Esophagus muscularis mucosa (tissue), 4 donors: ENCODE measurements around the gene RAB4A. TPM values are rescaled to one million over a fixed set of nuclear protein-coding genes. Genes with fewer than 3 reads are reported as not detected.

ENCODE experiments used
- DNase-seq: peaks from one replicate; pipeline ENCODE4 v3.0.0-alpha.2; 2017; ENCODE audit errors: extremely low spot score
- H3K27ac ChIP-seq, 4 donors: fragments of 200-600 bp; sonication (generic); replicated peaks in 1 of 4; 1 replicate in 3 of 4; 2 replicates in 1 of 4; pipeline ENCODE4 v1.5.1; 2016 to 2019; ENCODE audit warnings: mild to moderate bottlenecking in 1 of 4
- H3K27me3 ChIP-seq, 4 donors: fragments of 200-600 bp; sonication (generic); one replicate each; pipeline versions ENCODE4 v1.5.1 to v1.6.0; 2016 to 2019
- H3K36me3 ChIP-seq, 4 donors: fragments of 200-600 bp; sonication (generic); one replicate each; pipeline ENCODE4 v1.5.1; 2016 to 2019
- H3K4me1 ChIP-seq, 4 donors: fragments of 200-600 bp; sonication (generic); one replicate each; pipeline ENCODE4 v1.5.1; 2016 to 2019
- H3K4me3 ChIP-seq, 4 donors: fragments of 200-600 bp; sonication (generic); 1 replicate in 2 of 4; 2 replicates in 2 of 4; pipeline ENCODE4 v1.5.1; 2016 to 2019; ENCODE audit warnings: mild to moderate bottlenecking in 4 of 4, moderate library complexity in 1 of 4
- H3K9me3 ChIP-seq, 4 donors: fragments of 200-600 bp; sonication (generic); 1 replicate in 3 of 4; 2 replicates in 1 of 4; pipeline ENCODE4 v1.5.1; 2016 to 2019
- EP300 ChIP-seq: sonication (generic); formaldehyde crosslinking; IDR thresholded peaks from one replicate; pipeline ENCODE4 v1.6.1; 2017; ENCODE audit warnings: antibody characterized with exemption
- POLR2A ChIP-seq: fragments of 450-650 bp; IDR thresholded peaks from one replicate; pipeline ENCODE4 v1.6.1; 2017; ENCODE audit warnings: antibody characterized with exemption, moderate library complexity, mild to moderate bottlenecking, low read depth
- POLR2AphosphoS5 ChIP-seq, 2 donors: sonication (generic); formaldehyde crosslinking; IDR thresholded peaks; one replicate each; pipeline ENCODE4 v1.6.1; 2017; ENCODE audit warnings: antibody characterized with exemption in 2 of 2
- WGBS: methylation state at CpG from one replicate; pipeline ENCODE4 v1.1.5; 2018; 5-methylcytosine and 5-hydroxymethylcytosine counted together
- intact Hi-C: fragments of 100-400 bp; cut with DNase I; formaldehyde crosslinking; loops from one replicate; pipeline ENCODE4 v1.15.1; 2023
- total RNA-seq, 4 donors: library from RNA; depleted of rRNA; stranded (reverse); fragments of >200 nt; gene quantifications; one replicate each; pipeline versions ENCODE4 v1.1.0 to v1.2.1, GENCODE V29; 2016
- TF ChIP-seq, protein P1 (sequence below), 3 experiments: fragments of 200-600 bp in 2 of 3; fragments of 450-650 bp in 1 of 3; sonication (generic) in 2 of 3; IDR thresholded peaks; one replicate each; pipeline ENCODE4 v1.5.1; 2017 to 2019; ENCODE audit warnings: antibody characterized with exemption in 3 of 3, mild to moderate bottlenecking in 2 of 3, moderate library complexity in 1 of 3

The RAB4A gene
- total RNA-seq, 4 donors from 2014 or later = 94.9 to 129 (median 108) TPM

DNA sequence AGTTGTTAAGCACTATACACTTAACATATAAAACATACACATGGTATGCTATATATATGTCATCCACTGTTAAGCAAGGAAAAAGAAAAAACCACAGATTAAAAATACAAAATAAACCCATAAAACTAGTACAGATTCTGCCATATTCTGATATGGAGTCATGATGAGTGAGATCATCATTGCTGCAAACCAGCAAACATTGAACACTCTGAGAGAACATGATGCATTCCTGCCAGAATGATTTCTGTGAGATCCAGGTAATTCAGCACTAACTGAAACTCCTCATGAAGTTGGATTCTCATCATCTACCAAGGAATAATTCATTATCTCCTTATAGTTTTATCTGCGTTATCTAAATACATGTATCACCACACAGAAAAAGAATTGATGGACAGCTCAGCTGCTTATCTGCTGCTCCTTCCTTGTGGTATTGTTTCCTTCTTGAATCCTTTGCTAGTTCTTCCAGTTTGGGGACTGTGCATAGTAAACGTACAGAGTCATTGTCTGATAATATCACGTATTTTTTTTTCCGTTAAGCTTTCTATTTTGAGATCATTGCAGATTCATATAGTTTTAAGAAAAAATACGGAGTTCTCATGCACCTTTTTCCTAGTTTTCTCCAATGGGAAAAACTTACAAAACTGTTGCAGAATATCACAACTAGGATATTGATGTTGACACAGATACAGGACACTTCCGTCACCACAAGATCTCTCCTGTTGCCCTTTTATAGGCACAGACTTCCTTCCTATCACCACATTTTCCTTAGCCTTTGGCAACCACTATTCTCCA is 9.3 kb downstream of the RAB4A start:
- H3K36me3 ChIP-seq = no peaks in the 10 kb centered on the region
- no peak for TF ChIP-seq POLR2A
- TF ChIP-seq, protein P1, sequence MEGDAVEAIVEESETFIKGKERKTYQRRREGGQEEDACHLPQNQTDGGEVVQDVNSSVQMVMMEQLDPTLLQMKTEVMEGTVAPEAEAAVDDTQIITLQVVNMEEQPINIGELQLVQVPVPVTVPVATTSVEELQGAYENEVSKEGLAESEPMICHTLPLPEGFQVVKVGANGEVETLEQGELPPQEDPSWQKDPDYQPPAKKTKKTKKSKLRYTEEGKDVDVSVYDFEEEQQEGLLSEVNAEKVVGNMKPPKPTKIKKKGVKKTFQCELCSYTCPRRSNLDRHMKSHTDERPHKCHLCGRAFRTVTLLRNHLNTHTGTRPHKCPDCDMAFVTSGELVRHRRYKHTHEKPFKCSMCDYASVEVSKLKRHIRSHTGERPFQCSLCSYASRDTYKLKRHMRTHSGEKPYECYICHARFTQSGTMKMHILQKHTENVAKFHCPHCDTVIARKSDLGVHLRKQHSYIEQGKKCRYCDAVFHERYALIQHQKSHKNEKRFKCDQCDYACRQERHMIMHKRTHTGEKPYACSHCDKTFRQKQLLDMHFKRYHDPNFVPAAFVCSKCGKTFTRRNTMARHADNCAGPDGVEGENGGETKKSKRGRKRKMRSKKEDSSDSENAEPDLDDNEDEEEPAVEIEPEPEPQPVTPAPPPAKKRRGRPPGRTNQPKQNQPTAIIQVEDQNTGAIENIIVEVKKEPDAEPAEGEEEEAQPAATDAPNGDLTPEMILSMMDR (IDR thresholded peaks at IDR 0.05) = no peak
- TF ChIP-seq POLR2AphosphoS5 (IDR thresholded peaks at IDR 0.05) = no peak
- TF ChIP-seq EP300 = no peak
- intact Hi-C loops = no loop called here
- peak overlapping the region in 1 of 4 donors; percentile 85 for H3K27ac ChIP-seq
- 75% methylated on average over 6 of the region's 6 CpGs for WGBS
- no peaks in the 10 kb centered on the region for H3K9me3 ChIP-seq
- no peak for DNase-seq
- H3K4me3 ChIP-seq = no peak overlapping the region
- peaks cover 14 to 86% (median 71%) of the 10 kb centered on the region in 4 donors for H3K4me1 ChIP-seq
- H3K27me3 ChIP-seq = no peaks in the 10 kb centered on the region

DNA sequence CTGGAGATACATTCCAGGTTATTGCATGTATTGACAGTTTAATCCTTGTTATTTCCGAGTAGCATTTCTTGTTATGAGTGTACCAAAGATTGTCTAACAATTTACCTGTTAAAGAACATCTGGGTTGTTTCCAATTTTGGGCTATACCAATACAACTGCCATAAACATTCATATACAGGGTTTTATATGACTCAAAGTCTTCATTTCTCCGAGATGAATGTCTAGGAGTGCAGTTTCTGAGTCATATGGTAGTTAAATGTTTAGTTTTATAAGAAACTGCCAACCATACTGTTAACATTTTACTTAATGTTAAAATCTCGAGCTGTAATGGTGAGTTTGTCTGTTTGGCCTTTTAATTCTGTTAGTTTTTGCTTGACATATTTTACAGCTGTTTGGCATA is 10.0 kb downstream of the RAB4A start:
- intact Hi-C loops = no loop called here
- no peak overlapping the region for H3K27ac ChIP-seq
- WGBS = 69% methylated on average over 3 of the region's 3 CpGs
- no peaks in the 10 kb centered on the region for H3K36me3 ChIP-seq
- peaks cover 11 to 86% (median 71%) of the 10 kb centered on the region in 4 donors for H3K4me1 ChIP-seq
- no peak overlapping the region for H3K4me3 ChIP-seq
- TF ChIP-seq EP300 = no peak
- no peak for TF ChIP-seq POLR2A
- TF ChIP-seq, protein P1 (IDR thresholded peaks at IDR 0.05) = no peak
- TF ChIP-seq POLR2AphosphoS5 (IDR thresholded peaks at IDR 0.05) = no peak
- no peaks in the 10 kb centered on the region for H3K27me3 ChIP-seq
- no peak for DNase-seq
- no peaks in the 10 kb centered on the region for H3K9me3 ChIP-seq

DNA sequence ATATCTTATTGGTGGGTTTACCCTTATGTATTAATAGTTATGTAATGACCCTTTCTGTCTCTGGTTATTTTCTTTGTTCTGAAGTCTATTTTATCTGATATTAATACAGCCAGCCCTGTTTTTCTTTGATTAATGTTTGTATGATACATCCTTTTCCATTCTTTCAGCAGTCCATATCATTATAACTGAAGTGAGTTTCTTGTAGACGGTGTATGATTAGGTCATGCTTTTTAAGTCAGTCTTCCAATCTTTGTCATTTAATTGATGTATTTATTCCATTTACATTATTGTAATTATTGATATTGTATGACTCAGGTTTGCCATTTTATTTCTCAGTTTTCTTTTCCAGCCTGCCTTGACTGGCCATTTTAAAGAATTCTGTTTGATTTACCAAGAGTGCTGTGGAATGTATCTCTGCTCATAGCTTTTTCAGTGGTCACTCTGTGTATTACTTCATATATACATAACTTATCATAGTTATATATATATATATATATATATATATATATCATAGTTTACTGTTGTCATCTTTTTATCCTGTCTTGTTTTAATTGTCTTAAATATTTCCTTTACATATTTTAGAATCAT is 10.5 kb downstream of the RAB4A start:
- TF ChIP-seq, protein P1 (IDR thresholded peaks at IDR 0.05) = no peak
- no peak for TF ChIP-seq EP300
- TF ChIP-seq POLR2A = no peak
- TF ChIP-seq POLR2AphosphoS5 (IDR thresholded peaks at IDR 0.05) = no peak
- intact Hi-C loops = no loop called here
- no peak overlapping the region for H3K4me3 ChIP-seq
- no peaks in the 10 kb centered on the region for H3K9me3 ChIP-seq
- peaks cover 16 to 86% (median 72%) of the 10 kb centered on the region in 4 donors for H3K4me1 ChIP-seq
- no peaks in the 10 kb centered on the region for H3K36me3 ChIP-seq
- no peak overlapping the region for H3K27ac ChIP-seq
- DNase-seq = no peak
- 65% methylated on average over 1 of the region's 1 CpG for WGBS
- H3K27me3 ChIP-seq = no peaks in the 10 kb centered on the region

DNA sequence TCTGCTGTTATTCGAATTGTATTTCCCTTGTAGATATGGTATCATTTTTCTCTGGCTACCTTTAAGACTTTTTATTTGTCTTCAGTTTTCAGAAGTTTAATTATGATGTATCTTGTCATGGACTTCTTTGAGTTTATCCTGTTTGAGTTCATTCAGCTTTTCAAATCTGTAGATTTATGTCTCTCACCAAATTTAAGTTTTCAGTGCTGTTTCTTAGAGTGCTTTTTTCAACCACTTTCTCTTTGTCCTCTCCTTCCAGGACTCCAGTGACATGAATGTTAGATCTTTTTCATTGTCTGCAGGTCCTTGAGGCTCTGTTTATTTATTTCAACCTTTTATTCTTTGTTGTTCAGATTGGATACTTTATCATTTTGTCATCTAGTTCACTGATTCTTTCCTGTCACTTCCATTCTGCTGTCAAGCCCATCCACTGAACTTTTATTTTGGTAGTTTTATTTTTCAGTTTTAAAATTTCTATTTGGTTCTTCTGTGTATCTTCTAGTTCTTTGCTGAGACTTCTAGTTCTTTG is 11.4 kb downstream of the RAB4A start:
- H3K27me3 ChIP-seq = no peaks in the 10 kb centered on the region
- no peak for TF ChIP-seq EP300
- TF ChIP-seq POLR2AphosphoS5 (IDR thresholded peaks at IDR 0.05) = no peak
- TF ChIP-seq, protein P1 (IDR thresholded peaks at IDR 0.05) = no peak
- no peak for TF ChIP-seq POLR2A
- DNase-seq = no peak
- H3K9me3 ChIP-seq = no peaks in the 10 kb centered on the region
- H3K4me1 ChIP-seq = peaks cover 17 to 86% (median 72%) of the 10 kb centered on the region in 4 donors
- no peak overlapping the region for H3K27ac ChIP-seq
- no peak overlapping the region for H3K4me3 ChIP-seq
- 100% methylated on average over 1 of the region's 1 CpG for WGBS
- no peaks in the 10 kb centered on the region for H3K36me3 ChIP-seq
- intact Hi-C loops = no loop called here
